ENCODE results near the gene CPB2. TPM values are rescaled to one million over a fixed set of nuclear protein-coding genes. Genes with fewer than 3 reads are reported as not detected.

Gene CPB2
- total and polyA plus RNA-seq, 9 of the 15 experiments (the other 6 are each of a cell fraction or from before 2014, with no cell fraction given): 0.03 to 0.16 (median 0.07) TPM; not detected in 6

DNA sequence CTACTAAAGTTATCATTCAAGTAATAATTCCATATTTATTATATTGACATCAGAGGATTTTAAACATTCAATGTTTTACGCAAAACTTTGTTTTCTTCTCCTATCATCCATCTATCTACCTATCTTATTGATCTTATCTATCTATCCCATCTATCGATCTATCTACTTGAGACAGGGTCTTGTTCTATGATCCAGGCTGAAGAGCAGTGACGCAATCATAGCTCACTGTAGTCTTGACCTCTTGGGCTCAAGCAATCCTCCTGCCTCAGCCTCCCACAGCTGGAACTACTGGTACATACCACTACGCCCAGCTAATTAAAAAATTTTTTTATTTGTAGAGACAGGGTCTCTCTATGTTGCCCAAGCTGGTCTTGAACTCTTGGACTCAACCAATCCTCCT is 79.7 kb downstream of the CPB2 start (continued):
- TF ChIP-seq, protein P1, sequence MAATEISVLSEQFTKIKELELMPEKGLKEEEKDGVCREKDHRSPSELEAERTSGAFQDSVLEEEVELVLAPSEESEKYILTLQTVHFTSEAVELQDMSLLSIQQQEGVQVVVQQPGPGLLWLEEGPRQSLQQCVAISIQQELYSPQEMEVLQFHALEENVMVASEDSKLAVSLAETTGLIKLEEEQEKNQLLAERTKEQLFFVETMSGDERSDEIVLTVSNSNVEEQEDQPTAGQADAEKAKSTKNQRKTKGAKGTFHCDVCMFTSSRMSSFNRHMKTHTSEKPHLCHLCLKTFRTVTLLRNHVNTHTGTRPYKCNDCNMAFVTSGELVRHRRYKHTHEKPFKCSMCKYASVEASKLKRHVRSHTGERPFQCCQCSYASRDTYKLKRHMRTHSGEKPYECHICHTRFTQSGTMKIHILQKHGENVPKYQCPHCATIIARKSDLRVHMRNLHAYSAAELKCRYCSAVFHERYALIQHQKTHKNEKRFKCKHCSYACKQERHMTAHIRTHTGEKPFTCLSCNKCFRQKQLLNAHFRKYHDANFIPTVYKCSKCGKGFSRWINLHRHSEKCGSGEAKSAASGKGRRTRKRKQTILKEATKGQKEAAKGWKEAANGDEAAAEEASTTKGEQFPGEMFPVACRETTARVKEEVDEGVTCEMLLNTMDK (IDR thresholded peaks at IDR 0.05; ENCODE audit: borderline replicate concordance, insufficient read depth, low read depth, low read length, poor library complexity, severe bottlenecking): no peak
- TF ChIP-seq, protein P2, sequence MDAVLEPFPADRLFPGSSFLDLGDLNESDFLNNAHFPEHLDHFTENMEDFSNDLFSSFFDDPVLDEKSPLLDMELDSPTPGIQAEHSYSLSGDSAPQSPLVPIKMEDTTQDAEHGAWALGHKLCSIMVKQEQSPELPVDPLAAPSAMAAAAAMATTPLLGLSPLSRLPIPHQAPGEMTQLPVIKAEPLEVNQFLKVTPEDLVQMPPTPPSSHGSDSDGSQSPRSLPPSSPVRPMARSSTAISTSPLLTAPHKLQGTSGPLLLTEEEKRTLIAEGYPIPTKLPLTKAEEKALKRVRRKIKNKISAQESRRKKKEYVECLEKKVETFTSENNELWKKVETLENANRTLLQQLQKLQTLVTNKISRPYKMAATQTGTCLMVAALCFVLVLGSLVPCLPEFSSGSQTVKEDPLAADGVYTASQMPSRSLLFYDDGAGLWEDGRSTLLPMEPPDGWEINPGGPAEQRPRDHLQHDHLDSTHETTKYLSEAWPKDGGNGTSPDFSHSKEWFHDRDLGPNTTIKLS (IDR thresholded peaks at IDR 0.05; ENCODE audit: borderline replicate concordance, low read depth): no peak
- TF ChIP-seq ZNF212 (CRISPR knock-in tag; IDR thresholded peaks at IDR 0.05) (no peak), SRSF9 (IDR thresholded peaks at IDR 0.05; ENCODE audit: borderline replicate concordance, low read depth, low read length) (no peak), DNMT1 (IDR thresholded peaks at IDR 0.05) (no peak), ERF (CRISPR knock-in tag; IDR thresholded peaks at IDR 0.05) (no peak), ZNF146 (CRISPR knock-in tag; IDR thresholded peaks at IDR 0.05; ENCODE audit: unreplicated experiment) (no peak), EP400 (IDR thresholded peaks at IDR 0.05) (no peak), GTF2E2 (tag; IDR thresholded peaks at IDR 0.05) (no peak), ZNF184 (CRISPR knock-in tag; IDR thresholded peaks at IDR 0.05) (no peak)
